WTC11 (cell line): Measurements from ENCODE around the gene CTSO.

ENCODE experiments used
- CTCF ChIP-seq: fragments of 200-600 bp; IDR thresholded peaks from 2 replicates; pipeline ENCODE4 v1.8.0; 2022; ENCODE audit warnings: antibody characterized with exemption
- FOXJ3 ChIP-seq: sonication (generic); formaldehyde crosslinking; IDR thresholded peaks from 2 replicates; pipeline ENCODE4 v1.9.0; 2021; ENCODE audit warnings: missing genetic modification reagents, mild to moderate bottlenecking, borderline replicate concordance
- USF1 ChIP-seq: sonication (generic); formaldehyde crosslinking; IDR thresholded peaks from 2 replicates; pipeline ENCODE4 v1.8.0; 2022; ENCODE audit warnings: mild to moderate bottlenecking, missing genetic modification reagents
- ZNF512 ChIP-seq: sonication (generic); formaldehyde crosslinking; IDR thresholded peaks from 2 replicates; pipeline ENCODE4 v1.8.1; 2022; ENCODE audit warnings: missing genetic modification reagents, borderline replicate concordance

DNA sequence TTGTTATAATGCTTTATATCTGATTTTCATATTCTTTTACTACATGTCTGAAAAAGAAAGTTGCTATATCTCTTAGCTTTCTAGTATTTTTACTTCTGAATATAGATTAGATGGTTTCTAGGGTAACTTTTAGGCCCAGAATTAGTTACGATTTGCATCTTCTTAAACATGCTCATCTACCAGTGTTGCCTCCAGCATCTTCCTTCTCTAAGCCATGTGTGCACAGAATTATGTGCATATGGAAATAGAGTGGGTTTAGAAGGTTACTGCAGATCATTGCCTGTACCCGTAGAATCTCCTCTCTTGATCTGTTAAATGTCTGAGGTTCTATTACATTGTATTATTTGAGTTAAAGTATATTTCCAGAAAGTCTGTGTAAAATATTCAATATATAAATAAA lies 52.7 kb downstream of the CTSO start:
- TF ChIP-seq CTCF (no peak), ZNF512 (CRISPR knock-in tag) (no peak), FOXJ3 (CRISPR knock-in tag) (no peak), USF1 (CRISPR knock-in tag) (no peak)
